Epithelial cell of proximal tubule (primary cell): Measurements from ENCODE around the gene EYA2. TPM values are rescaled to one million over a fixed set of nuclear protein-coding genes. Genes with fewer than 3 reads are reported as not detected.

Experiments used
- DNase-seq: peaks from one replicate; pipeline ENCODE4 v3.0.0-alpha.2; 2011; ENCODE audit warnings: low read depth
- H3K4me3 ChIP-seq: 2 replicates; pipeline ENCODE4 v1.5.1; 2011; ENCODE audit warnings: low read depth, mild to moderate bottlenecking, low read length
- total RNA-seq: library from RNA; depleted of rRNA; stranded (reverse); fragments of >200 nt; gene quantifications from 2 replicates; pipeline ENCODE4 v1.2.3, GENCODE V29; 2015
- TF ChIP-seq, protein P1 (sequence below): conservative IDR thresholded peaks from 2 replicates; pipeline ENCODE4 v1.5.1; 2012; ENCODE audit warnings: low read depth, mild to moderate bottlenecking, low read length

The EYA2 gene
- total RNA-seq, 1 donor from 2014 or later = not detected

DNA sequence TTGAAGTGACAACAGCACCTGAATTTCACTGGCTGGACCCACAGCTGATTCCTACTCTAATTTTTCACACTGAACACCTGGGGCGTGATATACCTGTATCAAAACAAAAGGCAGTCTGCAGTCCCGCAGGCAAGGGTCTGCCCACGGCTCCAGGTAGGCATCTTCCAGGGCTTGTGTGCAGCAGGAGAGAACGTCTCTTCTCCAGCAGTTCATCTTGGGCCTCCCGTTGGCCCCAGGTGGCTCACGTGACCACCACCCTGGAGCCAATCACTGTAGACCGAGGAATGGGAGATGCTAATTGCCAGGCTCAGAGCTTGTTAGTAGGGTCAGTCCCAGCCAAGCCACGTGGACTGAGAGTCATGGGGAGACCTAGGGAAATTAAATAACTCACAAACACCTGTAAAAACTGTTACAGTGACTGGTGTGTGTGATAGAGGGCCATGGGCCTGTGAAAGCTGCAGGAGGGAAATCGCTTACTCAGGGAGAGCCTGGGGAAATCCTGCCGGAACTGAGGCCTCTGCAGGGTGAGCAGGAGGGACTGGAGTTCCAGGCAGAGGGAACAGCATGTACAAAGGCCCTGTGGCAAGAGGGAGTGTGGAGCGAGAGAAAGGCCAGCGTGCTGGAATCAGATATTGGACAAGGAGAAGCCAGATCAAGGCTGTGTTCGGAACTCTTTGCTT lies 83.4 kb downstream of the EYA2 start:
- DNase-seq = no peak
- TF ChIP-seq, protein P1, sequence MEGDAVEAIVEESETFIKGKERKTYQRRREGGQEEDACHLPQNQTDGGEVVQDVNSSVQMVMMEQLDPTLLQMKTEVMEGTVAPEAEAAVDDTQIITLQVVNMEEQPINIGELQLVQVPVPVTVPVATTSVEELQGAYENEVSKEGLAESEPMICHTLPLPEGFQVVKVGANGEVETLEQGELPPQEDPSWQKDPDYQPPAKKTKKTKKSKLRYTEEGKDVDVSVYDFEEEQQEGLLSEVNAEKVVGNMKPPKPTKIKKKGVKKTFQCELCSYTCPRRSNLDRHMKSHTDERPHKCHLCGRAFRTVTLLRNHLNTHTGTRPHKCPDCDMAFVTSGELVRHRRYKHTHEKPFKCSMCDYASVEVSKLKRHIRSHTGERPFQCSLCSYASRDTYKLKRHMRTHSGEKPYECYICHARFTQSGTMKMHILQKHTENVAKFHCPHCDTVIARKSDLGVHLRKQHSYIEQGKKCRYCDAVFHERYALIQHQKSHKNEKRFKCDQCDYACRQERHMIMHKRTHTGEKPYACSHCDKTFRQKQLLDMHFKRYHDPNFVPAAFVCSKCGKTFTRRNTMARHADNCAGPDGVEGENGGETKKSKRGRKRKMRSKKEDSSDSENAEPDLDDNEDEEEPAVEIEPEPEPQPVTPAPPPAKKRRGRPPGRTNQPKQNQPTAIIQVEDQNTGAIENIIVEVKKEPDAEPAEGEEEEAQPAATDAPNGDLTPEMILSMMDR = no peak

DNA sequence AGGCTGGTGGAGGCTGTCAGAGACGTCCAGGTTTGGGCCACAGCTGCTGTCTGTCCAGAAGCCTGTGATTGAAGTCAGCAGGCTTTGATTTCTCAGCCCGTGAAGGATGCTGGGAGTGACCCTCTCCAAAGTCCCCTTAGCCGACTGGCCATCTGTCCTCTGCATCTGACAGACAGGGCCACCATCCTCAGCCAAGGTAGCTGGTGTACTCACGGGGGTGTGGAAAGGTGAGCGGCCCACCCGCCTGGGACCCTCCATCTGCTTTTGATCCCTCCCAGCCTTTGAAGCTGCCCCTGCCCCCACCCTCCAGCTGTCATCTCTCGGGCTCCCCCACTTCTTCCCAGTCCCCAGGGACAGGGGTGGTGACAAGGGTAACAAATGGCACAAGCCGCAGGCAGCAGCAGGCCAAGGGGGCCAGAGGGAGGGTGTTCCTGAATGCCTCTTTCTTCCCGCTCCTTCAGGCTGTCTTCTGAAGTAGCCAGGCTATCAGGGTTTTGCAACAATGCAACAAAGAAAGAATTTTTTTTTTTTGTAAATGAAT lies 84.4 kb downstream of the EYA2 start:
- no peak for DNase-seq
- TF ChIP-seq, protein P1 = no peak
- H3K4me3 ChIP-seq = no peak overlapping the region

More for the DNA sequence above, 83.4 kb downstream of the EYA2 start:
- H3K4me3 ChIP-seq = no peak overlapping the region

DNA sequence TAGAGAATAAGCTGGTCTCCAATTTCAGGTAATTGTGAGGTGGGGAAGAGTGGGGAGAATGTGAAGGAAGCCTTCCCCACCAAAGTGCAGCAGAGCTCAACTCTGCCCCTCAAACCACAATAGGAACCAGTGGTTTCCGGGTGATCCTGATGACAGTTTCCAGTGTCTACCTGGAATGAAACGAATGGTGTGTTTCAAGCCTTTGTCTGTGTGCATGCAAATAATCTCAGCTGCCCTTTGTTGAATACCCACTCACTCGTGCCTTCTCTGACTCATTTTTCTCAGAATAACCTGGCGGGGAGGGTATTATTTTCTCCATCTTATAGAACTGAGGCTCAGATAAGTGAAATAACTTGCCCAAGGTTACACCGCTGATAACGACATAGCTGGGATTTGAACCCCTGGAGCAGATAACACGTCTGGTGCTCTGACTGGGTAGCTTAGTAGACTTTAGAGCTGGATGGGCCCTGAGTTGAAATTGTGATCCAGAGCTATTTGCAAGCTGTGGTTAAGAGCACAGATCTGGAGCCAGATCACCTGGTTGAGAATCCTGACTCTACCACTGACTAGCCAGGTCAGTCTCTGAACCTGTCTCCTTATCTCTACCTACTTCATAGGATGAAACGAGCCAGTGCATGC lies 85.1 kb downstream of the EYA2 start:
- H3K4me3 ChIP-seq = no peak overlapping the region

DNA sequence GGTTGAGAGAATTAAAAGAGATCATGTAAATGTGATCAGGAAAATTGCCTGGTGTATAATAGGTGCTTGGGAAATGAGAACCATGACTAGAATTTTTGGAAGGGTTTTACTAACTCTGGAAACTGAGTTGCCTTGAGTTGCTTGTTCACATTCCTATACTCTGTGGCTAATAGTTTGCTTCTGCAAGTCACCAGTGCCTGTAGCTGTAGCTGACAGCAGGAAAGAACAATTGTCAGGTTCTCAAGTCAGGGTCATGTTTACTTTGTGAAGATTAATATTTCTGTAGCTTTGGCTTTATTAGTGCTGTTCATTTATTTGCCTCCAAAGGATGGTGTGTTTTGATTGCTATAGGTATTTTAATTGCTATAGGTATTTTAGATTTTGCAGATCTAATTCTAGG lies 86.5 kb downstream of the EYA2 start:
- H3K4me3 ChIP-seq = no peak overlapping the region
- TF ChIP-seq, protein P1 = no peak
- no peak for DNase-seq

More for the DNA sequence above, 85.1 kb downstream of the EYA2 start:
- TF ChIP-seq, protein P1 = no peak
- no peak for DNase-seq

DNA sequence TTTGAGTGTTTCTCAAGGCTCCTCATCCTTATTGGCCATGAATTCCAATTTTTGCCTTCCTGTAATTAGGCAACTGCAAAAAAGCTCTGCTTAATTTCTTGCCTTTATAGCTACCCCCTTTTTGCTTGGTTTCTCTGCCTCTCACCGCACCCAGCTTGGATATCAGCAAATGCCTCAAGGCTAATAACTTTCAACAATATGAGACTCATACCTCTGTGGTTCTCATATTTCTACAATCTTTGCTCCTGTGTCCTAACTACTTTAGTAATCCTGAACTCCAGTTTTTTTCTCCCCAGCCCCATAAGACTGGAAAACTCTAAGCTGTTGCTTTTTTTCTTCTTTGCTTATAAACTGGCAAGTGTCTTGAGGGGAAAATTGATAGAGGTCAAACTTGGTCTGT lies 88.8 kb downstream of the EYA2 start:
- H3K4me3 ChIP-seq = no peak overlapping the region
- no peak for DNase-seq
- TF ChIP-seq, protein P1 = no peak

DNA sequence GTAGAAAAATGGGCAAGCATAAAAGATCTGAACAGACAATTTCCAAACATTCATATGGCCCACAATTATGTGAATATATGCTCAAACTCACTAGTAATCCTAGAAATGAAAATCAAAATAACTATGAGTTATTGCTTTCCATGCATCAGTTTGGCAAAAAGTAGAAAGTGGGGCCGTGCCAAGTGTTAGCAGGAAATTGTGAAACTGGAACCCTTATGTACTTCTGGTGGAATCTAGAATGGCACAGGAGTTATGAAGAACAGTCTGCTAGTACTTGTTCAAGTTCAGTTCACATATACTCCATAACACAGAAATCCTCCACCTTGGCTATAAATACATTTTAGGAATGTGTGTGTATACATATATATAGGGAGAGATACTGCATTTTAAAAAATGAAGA lies 89.8 kb downstream of the EYA2 start:
- TF ChIP-seq, protein P1 = no peak
- no peak overlapping the region for H3K4me3 ChIP-seq
- no peak for DNase-seq
